Measurements from ENCODE around the gene NR1I3. TPM values are rescaled to one million over a fixed set of nuclear protein-coding genes. Genes with fewer than 3 reads are reported as not detected.

Gene NR1I3
- total RNA-seq, 1 experiment from 2014 or later, result not detected

GRCh38 chr1:161244888-161245287 is 6.9 kb upstream of the NR1I3 start:
- no peak overlapping the region for H3K4me2 ChIP-seq (ENCODE audit: insufficient read depth, insufficient read length, low read length)
- no peaks in the 10 kb centered on the region for H3K4me1 Mint-ChIP-seq
- no peak overlapping the region for H3K23ac ChIP-seq (ENCODE audit: insufficient read length, low read depth, low read length)

More at GRCh38 chr1:161244888-161245287, 6.9 kb upstream of the NR1I3 start:
- Mint-ChIP-seq H3K36me3 (ENCODE audit: insufficient read depth in 1 of 3, low read depth in 3 of 3) (peaks cover 0 to 3% (median 2%) of the 10 kb centered on the region in 3 experiments; a peak in 2 of 7 replicates), H3K4me3 (no peak overlapping the region), H3K9me3 (peaks cover 2% of the 10 kb centered on the region in 2 experiments; a peak in 4 of 5 replicates), H3K27ac (no peak overlapping the region), H3K27me3 (ENCODE audit: low read depth) (peaks cover 3% of the 10 kb centered on the region; the same call in 1 of the 2 replicates)
- no peak overlapping the region for H3K4ac ChIP-seq (ENCODE audit: low read depth, low read length)
- H2BK15ac ChIP-seq (ENCODE audit: low read depth, low read length), result no peak overlapping the region
- no peaks in the 10 kb centered on the region for H3K23me2 ChIP-seq (ENCODE audit: insufficient read length, low read depth, low read length, poor library complexity, severe bottlenecking)
- no peak overlapping the region for H2BK5ac ChIP-seq (ENCODE audit: insufficient read length, low read length)
- no peaks in the 10 kb centered on the region for H3K79me1 ChIP-seq (ENCODE audit: insufficient read depth, low read depth, low read length, poor library complexity, severe bottlenecking)
- no peaks in the 10 kb centered on the region for H3K79me2 ChIP-seq (ENCODE audit: insufficient read depth, low read length)
- no peak overlapping the region for H2BK120ac ChIP-seq (ENCODE audit: low read depth, low read length, poor library complexity, severe bottlenecking)
- no peak overlapping the region for H3T11ph ChIP-seq (ENCODE audit: low read length)
- no peak overlapping the region for H4K91ac ChIP-seq (ENCODE audit: insufficient read length, low read depth, low read length)
- no peaks in the 10 kb centered on the region for H3K4me1 ChIP-seq (ENCODE audit: insufficient read depth, low read length)
- H3K9me3 ChIP-seq (ENCODE audit: control insufficient read depth, low read depth, low read length), result no peaks in the 10 kb centered on the region
- no peak overlapping the region for H3K56ac ChIP-seq (ENCODE audit: insufficient read length, low read depth, low read length)
- no peak overlapping the region for H3K14ac ChIP-seq (ENCODE audit: insufficient read depth, low read length)
- H2BK12ac ChIP-seq (ENCODE audit: insufficient read length, low read depth, low read length), result no peak overlapping the region
- no CpG with 5 or more reads among the region's 4 CpGs for WGBS (ENCODE audit: extremely low coverage, insufficient read length, low lambda C conversion rate)
- no peak overlapping the region for H3K9ac ChIP-seq (ENCODE audit: extremely low read depth, insufficient read length, low read length)
- H2BK20ac ChIP-seq (ENCODE audit: low read depth, low read length, poor library complexity, severe bottlenecking), result no peak overlapping the region
- H3K27ac ChIP-seq (ENCODE audit: insufficient read length, low read depth, low read length), result no peak overlapping the region
- peaks cover 4% of the 10 kb centered on the region for H3K27me3 ChIP-seq (ENCODE audit: insufficient read depth, low read length)
- H2AFZ ChIP-seq (ENCODE audit: low read length), result no peak overlapping the region
- H4K5ac ChIP-seq (ENCODE audit: insufficient read length, low read depth, low read length), result no peak overlapping the region
- no peaks in the 10 kb centered on the region for H4K20me1 ChIP-seq (ENCODE audit: control insufficient read depth, insufficient read depth, insufficient read length)
- H4K8ac ChIP-seq (replicated peaks; ENCODE audit: insufficient read length, low read depth, low read length), result no peak overlapping the region
- DNase-seq, result no peak
- H3K18ac ChIP-seq (ENCODE audit: insufficient read length, low read depth, low read length), result no peak overlapping the region
- TF ChIP-seq, protein P1, sequence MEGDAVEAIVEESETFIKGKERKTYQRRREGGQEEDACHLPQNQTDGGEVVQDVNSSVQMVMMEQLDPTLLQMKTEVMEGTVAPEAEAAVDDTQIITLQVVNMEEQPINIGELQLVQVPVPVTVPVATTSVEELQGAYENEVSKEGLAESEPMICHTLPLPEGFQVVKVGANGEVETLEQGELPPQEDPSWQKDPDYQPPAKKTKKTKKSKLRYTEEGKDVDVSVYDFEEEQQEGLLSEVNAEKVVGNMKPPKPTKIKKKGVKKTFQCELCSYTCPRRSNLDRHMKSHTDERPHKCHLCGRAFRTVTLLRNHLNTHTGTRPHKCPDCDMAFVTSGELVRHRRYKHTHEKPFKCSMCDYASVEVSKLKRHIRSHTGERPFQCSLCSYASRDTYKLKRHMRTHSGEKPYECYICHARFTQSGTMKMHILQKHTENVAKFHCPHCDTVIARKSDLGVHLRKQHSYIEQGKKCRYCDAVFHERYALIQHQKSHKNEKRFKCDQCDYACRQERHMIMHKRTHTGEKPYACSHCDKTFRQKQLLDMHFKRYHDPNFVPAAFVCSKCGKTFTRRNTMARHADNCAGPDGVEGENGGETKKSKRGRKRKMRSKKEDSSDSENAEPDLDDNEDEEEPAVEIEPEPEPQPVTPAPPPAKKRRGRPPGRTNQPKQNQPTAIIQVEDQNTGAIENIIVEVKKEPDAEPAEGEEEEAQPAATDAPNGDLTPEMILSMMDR (conservative IDR thresholded peaks at IDR 0.05), result no peak
- H2AK5ac ChIP-seq (ENCODE audit: insufficient read length, low read length), result no peak overlapping the region

Measured in H9 (cell line).